ENCODE data around the gene CD200.

- TF ChIP-seq POLR2A (IDR thresholded peaks at IDR 0.05; ENCODE audit: low read length) (no peak), GATA1 (IDR thresholded peaks at IDR 0.05; ENCODE audit: low read depth, low read length) (no peak)
Observed at GRCh38 chr3:112403103-112403502, 70.1 kb downstream of the CD200 start.
